ENCODE measurements around the gene MED16.
A peak's percentile ranks its signal among the peaks of the same experiment; 100 is the strongest.

The MED16 gene

DNA sequence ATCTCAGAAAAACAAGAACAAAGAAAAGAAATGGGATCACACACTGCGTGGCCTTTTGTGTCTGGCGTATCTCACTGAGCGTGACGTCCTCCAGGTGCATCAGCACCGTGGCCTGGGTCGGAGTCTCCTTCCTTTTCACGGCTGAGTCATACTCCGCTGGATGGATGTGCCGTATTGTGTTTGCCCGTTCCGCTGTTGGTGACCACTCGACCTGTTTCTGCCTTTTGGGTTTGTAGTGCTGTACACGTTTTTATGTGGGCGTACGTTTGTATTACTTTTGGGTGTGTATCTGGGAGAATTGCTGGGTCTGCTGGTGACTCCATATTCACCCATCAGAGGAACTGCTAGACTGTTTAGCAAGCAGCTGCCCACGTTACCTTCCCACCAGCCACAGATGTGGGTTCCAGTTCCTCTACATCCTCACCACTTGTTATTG is 44.3 kb upstream of the MED16 start:
- WGBS: 87% methylated on average over 14 of the region's 16 CpGs
- H2BK12ac ChIP-seq (ENCODE audit: low read length in 2 of 2): no peak overlapping the region
- H3K9me3 ChIP-seq (ENCODE audit: control insufficient read depth, low read length): no peaks in the 10 kb centered on the region
- H3K36me3 ChIP-seq (ENCODE audit: control insufficient read depth in 1 of 2, insufficient read depth in 2 of 2, low read depth in 1 of 2, low read length in 2 of 2): peaks cover 28 to 89% of the 10 kb centered on the region in 2 experiments
- H3K27ac ChIP-seq (ENCODE audit: low read length, poor library complexity, severe bottlenecking): no peak overlapping the region
- H2AK5ac ChIP-seq (ENCODE audit: low read length, severe bottlenecking): no peak overlapping the region
- H3K18ac ChIP-seq (ENCODE audit: low read depth in 1 of 2, low read length in 2 of 2): no peak overlapping the region
- no peak overlapping the region for H2BK120ac ChIP-seq (ENCODE audit: low read depth, low read length)
- H2AFZ ChIP-seq (ENCODE audit: low read depth, low read length): no peak overlapping the region
- no peak overlapping the region for H3K23ac ChIP-seq (ENCODE audit: low read length in 2 of 2)
- no peaks in the 10 kb centered on the region for H3K27me3 ChIP-seq (ENCODE audit: control insufficient read depth in 1 of 2, insufficient read depth in 1 of 2, low read length in 2 of 2)
- H2BK5ac ChIP-seq (ENCODE audit: low read depth, low read length, poor library complexity, severe bottlenecking): no peak overlapping the region
- no peak overlapping the region for H4K8ac ChIP-seq (ENCODE audit: low read length)
- no peak overlapping the region for H2BK15ac ChIP-seq (ENCODE audit: low read depth, poor library complexity, severe bottlenecking)
- H3K14ac ChIP-seq (ENCODE audit: low read length in 2 of 2): no peak overlapping the region
- peaks cover 61% of the 10 kb centered on the region for H3K4me1 ChIP-seq (ENCODE audit: control insufficient read depth, insufficient read depth, low read depth, low read length)
- H3K9ac ChIP-seq (ENCODE audit: low read length): no peak overlapping the region
- no peak overlapping the region for H3K4me2 ChIP-seq (ENCODE audit: low read length, poor library complexity, severe bottlenecking)
- H3K4me3 ChIP-seq (ENCODE audit: insufficient read depth in 1 of 2, low read depth in 1 of 2, low read length in 2 of 2): no peak overlapping the region
- DNase-seq: no peak
- no peaks in the 10 kb centered on the region for H3K79me1 ChIP-seq (replicated peaks; ENCODE audit: low read length, poor library complexity, severe bottlenecking)
- H3K4ac ChIP-seq (ENCODE audit: low read depth in 1 of 2, low read length in 2 of 2): no peak overlapping the region
- H4K91ac ChIP-seq (ENCODE audit: low read length): peak overlapping the region; percentile 23

DNA sequence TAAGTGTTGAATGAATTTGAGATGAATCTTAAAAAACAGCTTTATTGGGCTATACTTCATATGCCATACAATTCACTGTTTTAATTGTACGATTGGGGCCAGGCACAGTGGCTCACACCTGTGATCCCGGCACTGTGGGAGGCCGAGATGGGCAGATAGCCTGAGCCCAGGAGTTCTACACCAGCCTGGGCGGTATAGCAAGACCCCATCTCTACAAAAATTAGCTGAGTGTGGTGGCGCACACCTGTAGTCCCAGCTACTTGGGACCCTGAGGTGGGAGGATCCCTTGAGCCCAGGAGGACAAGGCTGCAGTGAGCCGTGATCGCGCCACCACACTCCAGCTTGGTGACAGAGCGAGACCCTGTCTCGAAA is 43.2 kb upstream of the MED16 start:
- H3K9ac ChIP-seq (ENCODE audit: low read length): no peak overlapping the region
- no peak overlapping the region for H3K14ac ChIP-seq (ENCODE audit: low read length in 2 of 2)
- H3K4me2 ChIP-seq (ENCODE audit: low read length, poor library complexity, severe bottlenecking): no peak overlapping the region
- H2AFZ ChIP-seq (ENCODE audit: low read depth, low read length): no peak overlapping the region
- WGBS: 92% methylated on average over 10 of the region's 10 CpGs
- no peak overlapping the region for H3K23ac ChIP-seq (ENCODE audit: low read length in 2 of 2)
- H3K27me3 ChIP-seq (ENCODE audit: control insufficient read depth in 1 of 2, insufficient read depth in 1 of 2, low read length in 2 of 2): no peaks in the 10 kb centered on the region
- H3K4ac ChIP-seq (ENCODE audit: low read depth in 1 of 2, low read length in 2 of 2): no peak overlapping the region
- H3K27ac ChIP-seq (ENCODE audit: low read length, poor library complexity, severe bottlenecking): no peak overlapping the region
- H2BK15ac ChIP-seq (ENCODE audit: low read depth, poor library complexity, severe bottlenecking): no peak overlapping the region
- H4K8ac ChIP-seq (ENCODE audit: low read length): no peak overlapping the region
- no peak overlapping the region for H3K4me3 ChIP-seq (ENCODE audit: insufficient read depth in 1 of 2, low read depth in 1 of 2, low read length in 2 of 2)
- H3K9me3 ChIP-seq (ENCODE audit: control insufficient read depth, low read length): no peaks in the 10 kb centered on the region
- no peak overlapping the region for H2BK12ac ChIP-seq (ENCODE audit: low read length in 2 of 2)
- H3K18ac ChIP-seq (ENCODE audit: low read depth in 1 of 2, low read length in 2 of 2): no peak overlapping the region
- no peaks in the 10 kb centered on the region for H3K79me1 ChIP-seq (replicated peaks; ENCODE audit: low read length, poor library complexity, severe bottlenecking)
- H4K91ac ChIP-seq (ENCODE audit: low read length): no peak overlapping the region
- H2AK5ac ChIP-seq (ENCODE audit: low read length, severe bottlenecking): no peak overlapping the region
- H2BK120ac ChIP-seq (ENCODE audit: low read depth, low read length): no peak overlapping the region
- H3K4me1 ChIP-seq (ENCODE audit: control insufficient read depth, insufficient read depth, low read depth, low read length): peaks cover 60% of the 10 kb centered on the region
- no peak overlapping the region for H2BK5ac ChIP-seq (ENCODE audit: low read depth, low read length, poor library complexity, severe bottlenecking)
- no peak for DNase-seq
- peaks cover 32 to 89% of the 10 kb centered on the region in 2 experiments for H3K36me3 ChIP-seq (ENCODE audit: control insufficient read depth in 1 of 2, insufficient read depth in 2 of 2, low read depth in 1 of 2, low read length in 2 of 2)

DNA sequence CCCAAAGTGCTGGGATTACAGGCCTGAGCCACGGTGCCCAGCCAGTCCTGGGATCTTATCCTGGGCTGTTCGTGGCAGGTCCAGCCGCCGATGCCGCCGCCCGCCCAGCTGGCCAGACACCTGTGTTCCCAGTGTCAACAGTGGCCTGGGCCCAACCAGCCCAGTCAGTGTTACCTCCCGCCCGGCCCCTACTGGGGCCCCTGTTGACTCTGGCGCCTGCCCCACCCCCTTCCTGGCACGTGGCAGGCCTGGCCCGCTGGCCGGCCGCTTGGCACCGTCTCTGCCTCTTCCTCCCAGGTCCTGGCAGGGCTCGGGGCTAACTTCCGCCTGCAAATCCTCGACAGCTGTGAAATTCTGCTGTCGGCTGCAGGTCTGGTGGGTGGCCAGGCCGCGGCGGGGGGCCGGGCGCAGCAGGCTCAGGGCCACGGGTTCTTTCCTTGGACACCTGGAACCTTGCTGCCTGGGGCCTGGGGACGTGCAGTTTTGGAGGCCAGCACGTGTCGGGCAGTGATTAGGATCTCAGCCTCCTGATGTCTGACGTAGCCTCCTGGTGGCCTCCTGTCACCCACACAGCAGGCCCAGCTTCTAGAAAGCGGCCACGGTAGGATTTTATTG is 42.0 kb upstream of the MED16 start:
- Histone ChIP-seq H2BK12ac (ENCODE audit: low read length in 2 of 2) (peak overlapping the region in 1 of 2 experiments; percentile 89), H3K18ac (ENCODE audit: low read depth in 1 of 2, low read length in 2 of 2) (peak overlapping the region; percentile 67 to 93), H4K8ac (ENCODE audit: low read length) (no peak overlapping the region), H2AK5ac (ENCODE audit: low read length, severe bottlenecking) (peak overlapping the region; percentile 76), H3K27me3 (ENCODE audit: control insufficient read depth in 1 of 2, insufficient read depth in 1 of 2, low read length in 2 of 2) (no peaks in the 10 kb centered on the region), H3K23ac (ENCODE audit: low read length in 2 of 2) (peak overlapping the region in 1 of 2 experiments; percentile 14), H2AFZ (ENCODE audit: low read depth, low read length) (no peak overlapping the region), H2BK120ac (ENCODE audit: low read depth, low read length) (no peak overlapping the region), H3K36me3 (ENCODE audit: control insufficient read depth in 1 of 2, insufficient read depth in 2 of 2, low read depth in 1 of 2, low read length in 2 of 2) (peaks cover 39 to 87% of the 10 kb centered on the region in 2 experiments), H3K4me3 (ENCODE audit: insufficient read depth in 1 of 2, low read depth in 1 of 2, low read length in 2 of 2) (no peak overlapping the region), H4K91ac (ENCODE audit: low read length) (peak overlapping the region; percentile 8), H2BK15ac (ENCODE audit: low read depth, poor library complexity, severe bottlenecking) (no peak overlapping the region), H3K9ac (ENCODE audit: low read length) (no peak overlapping the region), H3K4ac (ENCODE audit: low read depth in 1 of 2, low read length in 2 of 2) (peak overlapping the region; percentile 7 to 36), H3K79me1 (replicated peaks; ENCODE audit: low read length, poor library complexity, severe bottlenecking) (no peaks in the 10 kb centered on the region), H3K4me2 (ENCODE audit: low read length, poor library complexity, severe bottlenecking) (no peak overlapping the region), H3K9me3 (ENCODE audit: control insufficient read depth, low read length) (no peaks in the 10 kb centered on the region), H3K14ac (ENCODE audit: low read length in 2 of 2) (no peak overlapping the region), H3K27ac (ENCODE audit: low read length, poor library complexity, severe bottlenecking) (peak overlapping the region; percentile 99), H3K4me1 (ENCODE audit: control insufficient read depth, insufficient read depth, low read depth, low read length) (peaks cover 52% of the 10 kb centered on the region), H2BK5ac (ENCODE audit: low read depth, low read length, poor library complexity, severe bottlenecking) (peak overlapping the region; percentile 91)
- no peak for DNase-seq
- 93% methylated on average over 31 of the region's 31 CpGs for WGBS

DNA sequence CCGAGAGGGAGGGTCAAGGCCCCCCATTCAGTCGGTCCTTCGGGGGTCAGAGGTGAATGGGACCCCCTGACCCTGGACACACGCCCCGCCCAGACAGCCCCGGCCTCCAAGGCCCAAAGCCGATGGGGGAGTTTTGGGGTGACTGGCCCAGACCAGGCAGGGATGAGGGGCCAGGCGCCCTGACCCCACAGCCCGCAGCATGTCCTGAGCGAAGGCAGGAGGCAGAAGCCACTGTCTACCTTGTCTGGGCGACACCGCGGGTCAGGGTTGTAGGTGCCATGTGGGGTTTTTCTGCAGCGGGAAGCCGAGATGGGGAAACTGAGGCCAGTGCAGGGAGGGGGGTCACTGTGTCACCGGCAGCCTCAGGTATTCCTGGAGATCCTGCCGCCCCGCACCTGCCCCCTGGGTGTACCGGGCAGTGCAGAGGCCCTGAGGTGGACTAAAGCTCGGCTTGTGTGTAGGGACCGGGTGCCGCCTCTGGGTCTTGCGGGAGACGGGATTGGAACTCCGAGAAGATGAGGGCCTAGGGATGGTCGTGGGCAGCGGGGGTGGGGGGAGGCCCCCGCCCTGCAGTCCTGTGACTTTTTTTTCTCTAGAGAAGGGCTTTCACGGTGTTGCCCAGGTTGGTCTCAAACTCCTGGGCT is 41.3 kb upstream of the MED16 start:
- Histone ChIP-seq H3K36me3 (ENCODE audit: control insufficient read depth in 1 of 2, insufficient read depth in 2 of 2, low read depth in 1 of 2, low read length in 2 of 2) (peaks cover 38 to 87% of the 10 kb centered on the region in 2 experiments), H3K14ac (ENCODE audit: low read length in 2 of 2) (peak overlapping the region; percentile 62 to 73), H2BK15ac (ENCODE audit: low read depth, poor library complexity, severe bottlenecking) (peak overlapping the region; percentile 82), H3K23ac (ENCODE audit: low read length in 2 of 2) (no peak overlapping the region), H3K4me3 (ENCODE audit: insufficient read depth in 1 of 2, low read depth in 1 of 2, low read length in 2 of 2) (peak overlapping the region in 1 of 2 experiments; percentile 31), H2BK5ac (ENCODE audit: low read depth, low read length, poor library complexity, severe bottlenecking) (peak overlapping the region; percentile 96), H2BK120ac (ENCODE audit: low read depth, low read length) (peak overlapping the region; percentile 100), H3K27me3 (ENCODE audit: control insufficient read depth in 1 of 2, insufficient read depth in 1 of 2, low read length in 2 of 2) (no peaks in the 10 kb centered on the region), H2AK5ac (ENCODE audit: low read length, severe bottlenecking) (peak overlapping the region; percentile 98), H4K8ac (ENCODE audit: low read length) (peak overlapping the region; percentile 95), H3K4ac (ENCODE audit: low read depth in 1 of 2, low read length in 2 of 2) (peak overlapping the region; percentile 77 to 92), H4K91ac (ENCODE audit: low read length) (peak overlapping the region; percentile 93), H3K9me3 (ENCODE audit: control insufficient read depth, low read length) (no peaks in the 10 kb centered on the region), H3K4me1 (ENCODE audit: control insufficient read depth, insufficient read depth, low read depth, low read length) (peaks cover 48% of the 10 kb centered on the region), H3K18ac (ENCODE audit: low read depth in 1 of 2, low read length in 2 of 2) (peak overlapping the region; percentile 85 to 93), H3K4me2 (ENCODE audit: low read length, poor library complexity, severe bottlenecking) (peak overlapping the region; percentile 60), H3K27ac (ENCODE audit: low read length, poor library complexity, severe bottlenecking) (peak overlapping the region; percentile 99), H2AFZ (ENCODE audit: low read depth, low read length) (no peak overlapping the region), H3K79me1 (replicated peaks; ENCODE audit: low read length, poor library complexity, severe bottlenecking) (no peaks in the 10 kb centered on the region), H3K9ac (ENCODE audit: low read length) (no peak overlapping the region), H2BK12ac (ENCODE audit: low read length in 2 of 2) (peak overlapping the region; percentile 61 to 89)
- 92% methylated on average over 29 of the region's 29 CpGs for WGBS
- DNase-seq: no peak

Measured in mesenchymal stem cell (in vitro differentiated cells and primary cell).